HG03378 (cell line): Measurements from ENCODE around the gene ALDH7A1.
A peak's percentile ranks its signal among the peaks of the same experiment; 100 is the strongest.
"Not testable (repeated sequence)": the region's sequence is repeated elsewhere in the genome, so short reads cannot be mapped to it uniquely, and the experiment has no call there.

Experiments
- ATAC-seq: cut with Tn5 transposase; IDR thresholded peaks from one replicate; pipeline ENCODE4 v1.9.1; 2021; ENCODE audit warnings: mild to moderate bottlenecking, moderate library complexity; ENCODE audit not compliant: unreplicated experiment

The ALDH7A1 gene

GRCh38 chr5:126595486-126596083 lies 566 bp upstream of the ALDH7A1 start:
- ATAC-seq: peak; percentile 16

- no peak for ATAC-seq
Measured at GRCh38 chr5:126591549-126591948, 3.5 kb downstream of the ALDH7A1 start.

GRCh38 chr5:126589536-126590297 lies 5.3 kb downstream of the ALDH7A1 start:
- ATAC-seq: no peak

GRCh38 chr5:126587551-126588390 lies 7.2 kb downstream of the ALDH7A1 start:
- ATAC-seq: no peak

- ATAC-seq: no peak
Measured at GRCh38 chr5:126583761-126584160, 11.3 kb downstream of the ALDH7A1 start.

- no peak for ATAC-seq
Measured at GRCh38 chr5:126579716-126580115, 15.3 kb downstream of the ALDH7A1 start.

- no peak for ATAC-seq
Measured at GRCh38 chr5:126577415-126577814, 17.6 kb downstream of the ALDH7A1 start.

- ATAC-seq: no peak
Measured at GRCh38 chr5:126576974-126577373, 18.0 kb downstream of the ALDH7A1 start.

- no peak for ATAC-seq
Measured at GRCh38 chr5:126575644-126576043, 19.4 kb downstream of the ALDH7A1 start.

- no peak for ATAC-seq
Measured at GRCh38 chr5:126568206-126568755, 26.7 kb downstream of the ALDH7A1 start.

- peak; percentile 97 for ATAC-seq
Measured at GRCh38 chr5:126562823-126563222, 32.2 kb downstream of the ALDH7A1 start.

GRCh38 chr5:126561908-126562307 lies 33.1 kb downstream of the ALDH7A1 start:
- no peak for ATAC-seq

GRCh38 chr5:126555101-126555500 lies 39.9 kb downstream of the ALDH7A1 start:
- ATAC-seq: not testable (repeated sequence)

- no peak for ATAC-seq
Measured at GRCh38 chr5:126552614-126553013, 42.4 kb downstream of the ALDH7A1 start.

GRCh38 chr5:126544087-126544740 lies 50.8 kb downstream of the ALDH7A1 start:
- peak; percentile 73 for ATAC-seq

GRCh38 chr5:126543660-126544059 lies 51.4 kb downstream of the ALDH7A1 start:
- no peak for ATAC-seq

GRCh38 chr5:126543009-126543408 lies 52.0 kb downstream of the ALDH7A1 start:
- no peak for ATAC-seq

- ATAC-seq: no peak
Measured at GRCh38 chr5:126542441-126542840, 52.6 kb downstream of the ALDH7A1 start.

- no peak for ATAC-seq
Measured at GRCh38 chr5:126540631-126541030, 54.4 kb downstream of the ALDH7A1 start.

- no peak for ATAC-seq
Measured at GRCh38 chr5:126538579-126538978, 56.4 kb downstream of the ALDH7A1 start.

GRCh38 chr5:126536874-126537273 lies 58.1 kb downstream of the ALDH7A1 start:
- ATAC-seq: no peak
